ENCODE measurements around the gene KRTCAP2. TPM values are rescaled to one million over a fixed set of nuclear protein-coding genes. Genes with fewer than 3 reads are reported as not detected.
"Not testable (repeated sequence)": the region's sequence is repeated elsewhere in the genome, so short reads cannot be mapped to it uniquely, and the experiment has no call there.

Gene KRTCAP2
- total RNA-seq: 64.4 and 128 TPM in 2 replicates

DNA sequence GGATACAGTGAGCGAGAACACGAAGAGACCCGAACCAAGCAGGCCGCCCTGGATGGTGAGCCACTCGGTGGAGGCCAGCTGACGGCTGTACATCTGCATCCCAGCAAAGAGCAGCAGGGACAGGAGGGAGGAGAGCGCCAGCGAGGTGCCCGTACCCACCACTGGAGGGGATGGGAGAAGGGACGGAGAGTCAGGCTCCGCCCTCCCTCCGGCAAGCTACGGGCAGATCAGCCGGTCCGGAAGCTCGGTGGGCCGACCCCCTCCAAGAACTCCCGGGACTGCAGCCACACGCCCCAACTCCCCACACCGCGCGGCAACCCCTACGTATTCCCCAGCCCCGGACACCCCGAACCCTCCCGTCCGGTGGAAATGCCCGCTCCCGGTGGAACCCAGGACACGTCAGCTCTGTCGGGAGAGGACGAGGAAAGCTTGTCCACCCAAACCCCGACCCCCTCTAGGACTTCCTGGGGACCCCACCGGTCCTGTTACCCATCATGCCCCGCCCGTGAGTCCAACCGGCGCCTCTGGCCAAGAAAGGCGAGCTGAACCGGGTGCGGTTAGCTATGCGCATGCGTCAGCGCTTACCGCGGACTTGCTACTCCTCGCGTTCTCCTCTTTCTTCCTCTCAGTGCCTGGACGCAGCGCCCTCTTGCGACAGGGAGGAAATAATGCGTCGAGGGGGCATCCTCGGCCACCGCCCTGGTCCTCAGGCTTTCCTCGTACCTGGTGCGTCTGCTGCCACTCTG lies at the start of gene KRTCAP2:
Gene KRTCAP2, minus strand, starts transcription at position 573 of the 746 bp plus-strand sequence. Its CDS starts 80 bp downstream, at position 493.
- peak; percentile 97 for DNase-seq

DNA sequence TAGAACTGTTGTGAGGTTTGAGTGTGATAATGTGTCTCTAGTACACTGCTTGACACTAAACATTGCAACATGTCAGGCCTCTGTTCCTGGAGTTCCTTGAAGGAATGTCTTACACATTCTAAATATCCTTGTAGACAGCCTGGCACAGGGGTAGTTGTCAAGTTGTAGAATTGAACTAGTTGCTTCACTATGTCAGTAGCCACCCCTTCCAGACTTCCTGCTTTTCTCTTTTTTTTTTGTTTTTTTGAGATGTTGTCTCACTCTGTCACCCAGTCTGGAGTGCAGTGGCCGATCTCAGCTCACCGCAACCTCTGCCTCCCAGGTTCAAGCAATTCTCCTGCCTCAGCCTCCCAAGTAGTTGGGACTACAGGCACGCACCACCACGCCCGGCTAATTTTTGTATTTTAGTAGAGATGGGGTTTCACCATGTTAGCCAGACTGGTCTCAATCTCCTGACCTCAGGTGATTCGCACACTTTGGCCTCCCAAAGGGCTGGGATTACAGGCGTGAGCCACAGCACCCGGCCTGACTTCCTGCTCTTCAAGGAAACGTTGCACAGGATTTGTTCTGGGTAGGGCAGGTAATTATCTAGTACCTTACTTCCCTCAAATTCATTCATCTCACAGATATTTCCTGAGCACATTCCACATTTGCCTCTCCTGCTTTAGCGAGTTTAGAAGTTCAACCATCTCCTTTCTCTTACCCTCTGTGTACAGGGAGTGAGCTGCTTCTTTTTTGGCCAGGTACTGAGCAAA lies 47.3 kb upstream of the KRTCAP2 start:
- DNase-seq: not testable (repeated sequence)

DNA sequence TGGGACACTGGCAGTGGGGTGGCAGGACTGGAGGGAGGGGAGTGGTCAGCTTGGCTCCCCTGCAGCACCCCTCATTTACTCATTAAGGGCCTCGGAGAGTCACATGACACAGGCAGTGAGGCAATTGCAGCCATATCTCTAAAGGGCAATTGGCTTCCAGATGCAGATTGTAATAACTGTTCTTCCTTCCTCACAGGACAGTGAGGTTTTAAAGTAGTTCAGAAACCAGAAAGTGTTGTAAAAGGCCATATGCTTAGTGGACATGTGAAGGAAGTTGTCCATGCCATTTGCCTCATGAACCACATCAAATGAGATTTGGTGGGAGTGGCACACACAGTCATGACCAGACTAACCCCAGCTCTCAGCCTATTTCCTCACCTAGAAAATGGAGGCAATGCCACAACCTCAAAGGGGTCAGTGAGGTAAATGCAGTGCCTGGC lies 46.5 kb upstream of the KRTCAP2 start:
- no peak for DNase-seq

DNA sequence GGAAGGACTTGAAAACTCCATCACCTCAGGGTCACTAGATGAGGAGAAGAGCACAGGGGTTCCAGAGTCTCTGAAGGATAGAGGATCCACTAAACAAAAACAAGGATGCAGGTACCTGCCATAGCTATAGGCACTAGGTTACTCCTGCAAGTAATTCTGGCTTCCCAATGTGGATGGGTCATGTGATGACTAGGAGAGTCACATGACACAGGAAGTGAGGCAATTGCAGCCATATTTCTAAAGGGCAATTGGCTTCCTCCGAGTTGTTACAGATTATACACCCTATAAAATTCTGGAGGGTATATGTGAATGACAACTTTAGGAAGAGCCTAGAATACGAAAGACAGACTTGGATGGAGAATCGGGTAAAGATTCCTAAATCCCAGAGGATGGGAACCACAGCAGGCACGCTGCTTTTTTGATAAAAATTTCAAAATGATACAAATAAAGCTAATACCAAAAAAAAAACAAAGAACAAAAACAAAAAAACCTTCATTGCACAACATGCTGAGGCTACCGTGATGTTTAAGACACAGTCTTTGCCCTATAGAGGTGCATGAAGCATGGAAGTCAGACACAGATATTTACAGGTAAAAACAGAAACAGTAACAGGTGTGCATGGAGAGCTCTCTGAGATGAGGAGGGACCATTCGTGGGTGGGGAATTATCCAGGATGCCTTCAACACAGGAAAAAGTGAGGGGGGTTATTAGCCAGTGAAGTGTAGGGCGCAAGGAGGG lies 45.9 kb upstream of the KRTCAP2 start:
- peak; percentile 68 for DNase-seq

DNA sequence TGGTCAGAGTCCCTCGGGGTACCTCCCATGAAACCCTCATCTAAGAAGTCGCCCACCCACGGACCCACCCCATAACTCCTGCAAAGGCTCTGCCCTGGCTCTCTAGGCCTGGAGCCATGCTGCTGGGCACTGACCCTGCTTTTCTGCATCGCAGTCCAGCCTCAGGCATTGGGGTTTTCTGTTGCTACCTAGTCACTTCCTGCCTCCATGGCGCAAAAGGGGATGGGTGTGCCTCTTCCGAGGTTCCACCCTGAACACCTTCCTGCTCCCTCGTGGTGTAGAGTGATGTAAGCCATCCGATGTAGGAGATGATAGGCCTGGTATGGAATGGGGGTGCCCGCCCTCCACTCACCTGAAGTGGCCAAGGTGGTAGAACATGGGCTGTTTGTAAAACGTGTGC lies 41.6 kb upstream of the KRTCAP2 start:
- DNase-seq: not testable (repeated sequence)

DNA sequence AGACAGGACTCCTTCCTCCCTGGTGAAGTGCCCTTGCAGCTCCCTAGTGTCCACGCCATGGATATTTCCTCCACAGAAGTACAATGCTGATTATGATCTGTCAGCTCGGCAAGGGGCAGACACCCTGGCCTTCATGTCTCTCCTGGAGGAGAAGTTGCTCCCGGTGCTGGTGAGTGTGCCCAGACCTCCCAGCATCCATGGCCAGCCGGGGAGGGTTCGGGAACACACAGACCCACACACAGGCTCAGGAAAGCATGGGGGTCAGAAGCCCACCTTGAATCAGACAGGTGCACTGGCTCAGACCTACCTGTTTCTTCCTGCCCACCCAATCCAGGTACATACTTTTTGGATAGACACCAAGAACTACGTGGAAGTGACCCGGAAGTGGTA lies 38.9 kb upstream of the KRTCAP2 start:
- not testable (repeated sequence) for DNase-seq

DNA sequence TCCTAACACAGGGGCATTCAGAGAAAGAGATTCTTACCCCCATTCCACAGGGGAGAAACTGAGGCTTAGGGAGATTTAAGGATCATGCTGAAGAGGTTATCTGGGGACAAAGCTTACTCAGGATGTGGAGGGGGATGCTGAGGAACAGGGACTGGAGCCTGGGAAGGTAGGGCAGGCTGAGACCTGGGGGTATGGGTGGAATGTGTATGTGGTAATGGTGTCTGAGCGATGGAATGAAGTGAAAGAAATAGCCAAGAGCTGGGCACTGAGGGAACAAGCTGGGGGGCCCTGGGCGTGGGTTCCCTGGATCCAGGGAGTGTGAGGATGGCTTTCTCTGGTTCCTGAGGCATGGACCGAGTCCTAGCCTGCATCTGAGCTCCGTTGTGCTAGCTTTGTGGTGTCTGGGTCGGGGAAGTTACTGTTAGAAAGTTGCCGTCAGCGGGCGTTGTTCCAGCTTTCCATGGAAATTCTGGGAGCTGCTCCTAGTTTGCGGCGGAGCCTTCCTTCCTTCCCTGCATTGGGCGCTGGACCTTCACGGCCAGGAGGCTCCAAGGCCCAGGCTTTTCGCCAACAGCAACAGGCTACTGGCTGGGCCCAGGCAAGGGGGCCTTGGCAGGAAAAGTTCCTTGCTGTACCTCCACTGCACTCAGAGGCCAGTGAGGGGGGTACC lies 38.4 kb upstream of the KRTCAP2 start:
- peak; percentile 57 for DNase-seq

DNA sequence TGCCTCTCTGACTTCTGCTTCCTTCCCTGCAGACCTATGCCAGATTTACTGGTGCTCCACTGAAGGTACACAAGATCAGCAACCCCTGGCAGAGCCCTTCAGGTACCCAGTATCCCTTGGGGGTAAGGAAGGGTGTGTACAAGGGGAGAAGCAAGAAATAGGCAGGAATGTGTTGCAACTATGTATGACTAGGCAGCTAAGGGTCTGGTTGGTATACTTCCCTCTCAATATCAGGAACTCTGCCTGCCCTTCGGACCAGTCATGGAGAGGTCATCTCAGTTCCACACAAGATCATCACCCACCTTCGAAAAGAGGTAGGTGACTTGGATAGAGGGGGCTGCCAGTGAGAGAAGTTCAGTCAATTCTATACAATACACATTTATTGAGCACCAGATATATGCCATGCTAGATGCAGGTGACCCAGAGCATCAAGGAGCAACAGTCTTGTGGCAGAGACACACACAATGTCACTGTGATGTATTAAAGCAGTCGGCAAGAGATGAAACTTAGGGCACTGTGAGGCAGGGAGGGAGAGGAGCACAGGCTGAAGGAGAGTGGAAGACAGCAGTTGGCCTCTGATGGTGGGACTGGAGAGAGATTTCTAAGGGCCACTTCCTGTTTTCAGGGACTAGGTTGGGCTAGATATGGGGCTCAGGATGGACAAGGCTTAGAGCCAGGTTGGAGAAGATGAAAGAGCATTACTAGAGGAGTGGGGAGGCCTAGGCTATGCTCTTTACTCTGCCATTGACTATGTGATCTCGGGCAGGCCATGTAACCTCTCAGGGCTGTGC lies 37.4 kb upstream of the KRTCAP2 start:
- no peak for DNase-seq

DNA sequence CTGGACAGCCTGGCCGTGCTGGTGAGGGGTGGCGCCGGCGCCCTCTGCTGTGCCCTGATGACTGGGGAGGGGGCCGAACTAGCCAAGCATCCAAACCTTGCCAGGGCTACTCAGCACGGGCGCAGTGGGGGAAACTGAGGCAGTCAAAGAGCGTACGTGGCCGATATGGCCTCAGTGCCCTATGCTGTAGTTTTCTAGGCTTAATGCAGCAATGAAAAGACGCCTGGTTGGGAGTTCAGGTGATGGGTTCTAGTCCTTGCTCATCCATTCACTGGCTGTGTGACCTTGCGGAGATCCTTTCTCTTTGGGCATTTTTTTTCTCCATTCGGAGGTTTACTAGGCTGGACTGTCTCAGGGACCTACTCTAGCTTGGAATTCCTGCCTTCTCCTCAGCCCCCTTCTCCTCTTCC lies 36.2 kb upstream of the KRTCAP2 start:
- no peak for DNase-seq

DNA sequence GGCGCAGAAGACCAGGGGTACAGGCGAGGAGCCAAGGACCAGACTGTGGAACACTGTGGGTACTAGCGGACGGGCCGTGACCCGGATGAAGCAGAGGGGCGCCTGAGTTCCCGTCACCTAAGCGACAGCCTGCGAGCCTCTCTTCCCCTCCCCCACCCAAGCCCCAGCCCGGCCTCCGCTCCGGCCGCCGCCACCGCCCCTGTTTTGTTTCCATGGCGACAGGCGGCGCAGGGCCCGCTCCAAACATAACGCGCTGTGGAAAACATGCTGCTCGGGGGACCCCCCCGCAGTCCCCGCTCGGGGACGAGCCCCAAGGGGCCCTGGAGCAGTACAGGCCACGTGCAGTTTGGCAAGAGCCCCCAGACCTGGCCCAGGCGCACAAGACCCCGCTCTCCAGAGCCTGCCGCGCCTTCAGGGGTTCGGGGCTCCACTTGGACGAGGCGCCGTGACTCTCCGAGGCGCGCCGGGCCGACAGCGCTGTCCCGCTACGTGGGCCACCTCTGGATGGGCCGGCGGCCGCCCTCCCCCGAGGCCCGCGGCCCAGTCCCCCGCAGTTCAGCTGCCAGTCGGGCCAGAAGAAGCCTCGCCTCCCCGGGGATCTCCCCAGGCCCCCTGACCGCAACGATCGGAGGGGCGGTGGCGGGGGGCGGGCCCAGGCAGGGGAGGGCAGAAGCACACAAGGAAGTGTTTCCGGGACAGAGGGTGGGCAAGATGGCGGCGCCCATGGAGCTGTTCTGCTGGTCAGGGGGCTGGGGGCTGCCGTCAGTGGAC lies 35.6 kb upstream of the KRTCAP2 start, which contains the start of gene MTX1:
Gene MTX1, plus strand, starts transcription at position 155 of the 771 bp plus-strand sequence. Its CDS starts 110 bp downstream, at position 265.
- peak; percentile 89 for DNase-seq

DNA sequence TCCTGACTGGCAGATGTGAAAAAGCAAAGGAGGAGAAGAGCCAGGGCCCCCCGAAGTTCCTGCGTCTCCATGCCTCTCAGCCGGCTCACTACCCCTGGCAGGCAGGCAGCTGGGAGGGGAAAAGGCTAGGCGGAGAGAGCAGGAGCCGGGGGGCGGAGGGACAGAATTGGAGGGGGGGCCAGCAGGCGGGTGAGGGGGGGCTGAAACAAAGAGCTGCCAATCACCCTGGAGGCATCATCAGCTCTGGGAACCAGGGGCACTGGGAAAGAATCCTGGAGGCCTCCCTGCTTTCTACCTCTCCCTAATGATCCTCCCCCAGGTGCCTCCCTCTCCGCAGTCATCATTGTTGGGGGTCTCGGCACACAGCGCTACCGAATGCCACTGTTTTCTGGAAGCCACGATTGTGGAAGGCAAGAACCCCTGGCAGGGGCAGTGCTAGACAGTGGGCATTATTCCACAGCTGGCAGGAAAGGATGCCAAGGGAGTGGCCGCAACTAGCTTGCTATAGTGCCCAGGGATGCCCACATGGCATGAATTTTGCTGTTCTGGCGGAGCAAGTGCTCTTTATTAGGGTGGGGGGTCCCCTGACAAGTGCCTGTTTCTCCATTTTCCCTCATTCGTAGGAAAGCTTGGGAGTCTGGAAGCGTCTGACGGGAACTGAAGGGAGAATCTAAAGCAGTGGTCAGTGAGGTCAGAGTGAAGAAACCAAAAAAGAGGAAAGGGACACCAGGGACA lies 34.9 kb upstream of the KRTCAP2 start, which contains the start of gene THBS3:
Gene THBS3, minus strand, starts transcription at position 92 of the 735 bp plus-strand sequence. Its CDS starts 21 bp downstream, at position 71.
- peak; percentile 47 for DNase-seq

DNA sequence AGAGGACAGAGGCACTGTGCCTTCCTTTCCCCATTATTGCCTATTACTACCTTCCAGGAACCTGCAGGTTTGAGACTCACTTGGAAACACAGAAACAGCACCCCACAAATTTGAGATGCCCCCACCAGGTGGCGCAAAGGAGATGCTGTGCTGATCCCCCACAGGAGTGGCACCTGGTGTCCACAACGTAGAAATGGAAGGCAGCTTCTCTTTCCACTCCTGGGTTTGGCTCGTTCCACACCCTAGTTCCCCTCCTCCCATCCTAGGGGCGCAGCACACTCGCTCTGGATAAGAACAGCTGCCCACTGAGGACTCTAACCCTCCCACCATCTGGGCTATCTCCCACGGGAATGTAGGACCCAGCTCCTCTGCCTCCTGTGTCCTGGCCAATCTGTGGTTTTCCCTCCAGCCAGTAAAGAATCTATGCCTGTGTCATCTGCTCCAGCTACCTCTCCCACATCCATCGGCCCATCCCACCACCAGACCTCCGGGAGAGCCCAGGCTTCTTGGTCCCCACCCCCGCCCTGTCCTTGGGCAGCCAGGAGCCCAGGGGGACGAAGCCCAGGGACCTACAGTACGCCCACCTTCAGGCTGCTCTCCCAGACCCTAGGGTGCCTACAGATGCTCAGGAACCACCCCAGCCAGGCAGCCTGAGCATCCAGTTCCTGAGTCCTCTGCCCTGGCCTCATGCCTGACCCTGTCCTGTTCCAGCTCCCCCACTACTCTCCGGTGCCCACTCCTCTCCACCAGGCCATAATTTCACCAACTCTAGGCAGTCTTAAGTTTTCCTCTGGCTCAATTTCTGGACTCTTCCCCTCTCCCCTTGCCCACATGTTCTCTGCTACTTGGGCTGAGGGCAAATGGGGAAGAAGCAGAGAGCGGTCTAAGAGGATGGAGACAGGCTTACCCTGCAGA lies 34.0 kb upstream of the KRTCAP2 start:
- DNase-seq: peak; percentile 92

DNA sequence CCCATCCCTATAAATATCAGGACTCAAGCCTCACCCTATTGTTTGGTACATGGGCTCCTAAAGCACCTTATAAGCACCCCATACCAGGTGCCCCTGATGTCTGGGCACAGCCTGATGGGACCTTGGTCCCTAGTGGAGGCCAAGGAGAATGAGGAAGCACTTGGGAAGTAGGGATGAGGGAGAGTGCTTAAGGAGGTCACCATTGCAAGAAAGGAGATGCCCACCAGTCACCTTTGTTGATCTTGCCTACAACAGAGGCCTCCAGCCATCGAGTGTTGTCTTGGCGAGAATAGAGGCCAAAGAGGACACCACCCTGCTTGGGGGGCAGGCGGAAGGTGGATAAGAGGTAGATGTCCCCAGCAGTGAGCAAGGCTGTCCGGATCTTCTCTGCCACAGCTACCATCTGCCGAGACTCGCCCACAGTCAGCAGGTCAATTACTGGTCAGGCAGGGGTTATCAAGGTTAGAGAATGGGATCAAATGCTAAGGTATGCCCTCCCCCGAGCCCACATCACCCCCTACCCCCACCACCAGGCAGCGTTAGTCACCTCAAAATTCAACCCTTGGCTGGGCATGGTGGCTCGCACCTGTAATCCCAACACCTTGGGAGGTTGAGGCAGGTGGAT lies 33.0 kb upstream of the KRTCAP2 start:
- DNase-seq: no peak

DNA sequence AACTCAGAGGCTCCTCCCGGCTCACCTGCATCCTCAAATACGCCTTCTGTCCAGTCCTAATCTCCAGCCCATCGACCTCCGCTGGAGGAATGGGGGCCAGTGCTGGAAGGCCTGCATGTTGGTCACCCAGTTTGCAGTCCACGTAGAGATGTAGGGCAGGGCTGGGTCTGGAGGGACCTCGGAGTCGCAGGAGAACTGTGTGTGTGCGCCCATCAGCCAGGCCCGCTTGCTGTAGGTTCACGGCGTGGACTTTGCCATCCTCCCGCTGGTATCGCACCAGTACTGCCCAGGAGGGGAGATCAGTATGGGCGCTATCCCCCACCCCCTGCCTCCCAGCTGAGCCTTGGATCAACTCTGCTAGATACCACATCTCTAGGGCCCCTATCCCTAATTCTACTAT lies 31.9 kb upstream of the KRTCAP2 start:
- DNase-seq: no peak

DNA sequence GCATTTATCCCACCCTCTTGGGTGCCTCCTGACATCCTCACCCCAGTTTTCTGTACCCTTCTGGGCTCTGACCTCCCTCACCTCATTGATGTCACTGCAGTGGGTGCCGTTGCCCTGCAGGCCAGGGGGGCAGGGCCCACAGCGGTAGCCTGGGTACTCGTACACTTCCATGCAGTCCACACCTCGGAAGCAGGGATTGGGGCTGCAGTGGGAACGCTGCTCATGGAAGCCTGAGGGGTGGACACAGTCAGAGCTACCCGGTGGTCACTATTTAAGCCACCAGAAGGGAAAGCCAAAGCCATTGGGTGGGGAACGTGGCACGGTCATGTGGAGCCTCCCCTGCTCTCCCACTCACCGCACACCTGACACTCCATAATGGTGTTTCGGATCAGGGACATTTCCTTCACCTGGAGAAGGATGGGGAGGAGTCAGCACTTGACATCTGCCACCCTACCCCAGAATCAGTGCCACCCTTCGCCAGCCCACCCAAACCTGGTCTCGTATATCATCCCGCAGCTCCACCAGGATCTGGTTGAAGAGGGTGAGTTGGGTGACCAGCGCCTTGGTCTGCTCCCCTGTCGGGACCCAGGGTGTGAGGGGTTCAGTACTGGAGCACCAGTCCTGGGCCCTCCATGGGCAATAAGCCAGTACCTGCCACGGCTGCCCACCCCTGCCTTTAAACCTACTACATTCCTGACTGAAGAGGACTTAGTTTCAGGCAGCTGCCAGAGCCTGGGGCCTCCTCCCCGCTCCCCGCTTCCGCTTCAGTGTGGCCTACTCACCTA lies 29.8 kb upstream of the KRTCAP2 start:
- no peak for DNase-seq

DNA sequence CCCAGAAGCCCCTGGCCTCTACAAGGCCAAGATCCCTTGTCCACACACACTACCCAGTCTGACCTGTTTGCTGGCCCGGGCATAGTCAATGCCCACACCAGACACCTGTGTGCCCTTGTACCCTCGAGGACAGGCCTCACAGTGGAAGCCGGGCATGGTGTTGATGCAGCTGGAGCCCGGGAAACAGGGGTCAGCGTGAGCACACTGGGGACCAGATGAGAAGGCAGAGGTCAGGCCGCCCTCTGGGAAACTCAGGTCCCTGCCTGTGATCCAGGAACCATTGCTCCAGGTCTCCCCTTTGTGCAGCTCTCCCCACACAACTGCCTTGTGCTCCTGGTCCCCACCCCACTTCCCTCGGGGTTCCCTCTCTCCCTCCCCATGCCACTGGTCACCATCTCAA lies 29.1 kb upstream of the KRTCAP2 start:
- DNase-seq: no peak

DNA sequence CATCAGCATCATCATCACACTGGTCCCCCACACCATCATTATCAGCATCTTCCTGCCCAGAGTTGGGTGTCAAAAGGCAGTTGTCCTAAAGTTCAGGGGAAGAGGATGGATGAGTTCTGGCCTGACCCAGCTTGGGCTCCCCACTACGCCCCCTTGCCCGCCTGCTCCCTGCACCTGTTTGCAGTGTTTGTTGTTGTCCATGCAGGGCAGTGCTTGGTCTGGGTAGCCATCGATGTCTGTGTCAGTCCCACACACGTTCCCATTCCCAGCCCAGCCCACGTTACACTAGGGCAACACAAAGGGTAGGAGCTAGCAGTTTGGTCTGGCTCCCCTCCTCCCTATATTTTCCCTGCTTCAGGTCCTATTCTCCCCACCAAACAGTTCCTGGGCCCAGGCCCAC lies 27.8 kb upstream of the KRTCAP2 start:
- no peak for DNase-seq

DNA sequence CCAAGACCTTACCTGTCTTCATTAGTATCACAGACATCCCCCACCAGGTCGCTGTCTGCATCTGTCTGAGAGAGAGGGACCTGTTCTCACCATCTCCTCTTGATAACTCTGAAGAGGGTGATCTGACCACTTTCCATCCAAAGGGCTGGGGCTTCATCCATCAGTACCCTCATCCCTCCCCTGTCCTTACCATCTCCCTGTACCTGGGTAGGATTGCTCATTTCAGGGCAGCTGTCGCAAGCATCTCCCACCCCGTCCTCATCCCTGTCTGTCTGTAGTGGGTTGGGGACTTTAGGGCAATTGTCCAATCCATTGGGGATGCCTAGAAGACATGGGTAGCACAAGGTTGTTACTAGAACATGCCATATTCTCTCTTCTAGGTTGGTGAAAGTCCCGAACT lies 26.7 kb upstream of the KRTCAP2 start:
- DNase-seq: no peak
